ENCODE results near the gene AOX1.

Gene AOX1

GRCh38 chr2:200613692-200614091 is 27.9 kb downstream of the AOX1 start:
- H3K4me3 Mint-ChIP-seq = no peak overlapping the region
- peaks cover 2% of the 10 kb centered on the region for H3K4me1 Mint-ChIP-seq
- no peak overlapping the region for H3K27ac Mint-ChIP-seq
- H3K9me3 Mint-ChIP-seq = no peaks in the 10 kb centered on the region
- no peaks in the 10 kb centered on the region for H3K36me3 Mint-ChIP-seq
- H3K27me3 Mint-ChIP-seq = peaks cover 7% of the 10 kb centered on the region
- ATAC-seq (ENCODE audit: low read depth) (no peak), DNase-seq (ENCODE audit: low spot score in 2 of 2) (no peak)

GRCh38 chr2:200614249-200614648 is 28.4 kb downstream of the AOX1 start:
- H3K9me3 Mint-ChIP-seq = no peaks in the 10 kb centered on the region
- H3K27me3 Mint-ChIP-seq = peaks cover 7% of the 10 kb centered on the region
- no peaks in the 10 kb centered on the region for H3K36me3 Mint-ChIP-seq
- H3K4me1 Mint-ChIP-seq = peaks cover 2% of the 10 kb centered on the region
- DNase-seq (ENCODE audit: low spot score in 2 of 2) (no peak), ATAC-seq (ENCODE audit: low read depth) (no peak)
- no peak overlapping the region for H3K27ac Mint-ChIP-seq
- no peak overlapping the region for H3K4me3 Mint-ChIP-seq

- DNase-seq (ENCODE audit: low spot score in 2 of 2) = no peak
- Mint-ChIP-seq H3K4me3 (no peak overlapping the region), H3K27ac (no peak overlapping the region), H3K4me1 (peaks cover 2% of the 10 kb centered on the region), H3K36me3 (no peaks in the 10 kb centered on the region), H3K27me3 (peaks cover 8% of the 10 kb centered on the region), H3K9me3 (no peaks in the 10 kb centered on the region)
- no peak for ATAC-seq (ENCODE audit: low read depth)
These were observed 29.4 kb downstream of the AOX1 start for GRCh38 chr2:200615247-200615646.

- Mint-ChIP-seq H3K9me3 (no peaks in the 10 kb centered on the region), H3K36me3 (no peaks in the 10 kb centered on the region), H3K27me3 (peaks cover 7% of the 10 kb centered on the region)
These were observed 30.4 kb downstream of the AOX1 start for GRCh38 chr2:200616193-200616592.

GRCh38 chr2:200616656-200617055 is 30.8 kb downstream of the AOX1 start:
- Mint-ChIP-seq H3K4me3 (no peak overlapping the region), H3K27ac (no peak overlapping the region), H3K27me3 (peaks cover 7% of the 10 kb centered on the region), H3K9me3 (no peaks in the 10 kb centered on the region), H3K4me1 (peaks cover 2% of the 10 kb centered on the region), H3K36me3 (no peaks in the 10 kb centered on the region)
- DNase-seq (ENCODE audit: low spot score in 2 of 2) (no peak), ATAC-seq (ENCODE audit: low read depth) (no peak)

More at GRCh38 chr2:200616193-200616592, 30.4 kb downstream of the AOX1 start:
- Mint-ChIP-seq H3K4me3 (no peak overlapping the region), H3K27ac (no peak overlapping the region), H3K4me1 (peaks cover 2% of the 10 kb centered on the region)
- ATAC-seq (ENCODE audit: low read depth) = no peak
- no peak for DNase-seq (ENCODE audit: low spot score in 2 of 2)

GRCh38 chr2:200617156-200618053 is 31.6 kb downstream of the AOX1 start:
- no peaks in the 10 kb centered on the region for H3K36me3 Mint-ChIP-seq
- H3K27me3 Mint-ChIP-seq = peaks cover 5% of the 10 kb centered on the region
- no peaks in the 10 kb centered on the region for H3K9me3 Mint-ChIP-seq
- DNase-seq (ENCODE audit: low spot score in 2 of 2) (no peak), ATAC-seq (ENCODE audit: low read depth) (peak; percentile 56)
- H3K4me3 Mint-ChIP-seq = no peak overlapping the region
- peaks cover 2% of the 10 kb centered on the region for H3K4me1 Mint-ChIP-seq
- no peak overlapping the region for H3K27ac Mint-ChIP-seq

GRCh38 chr2:200618054-200618419 is 32.2 kb downstream of the AOX1 start:
- peaks cover 2% of the 10 kb centered on the region for H3K4me1 Mint-ChIP-seq
- ATAC-seq (ENCODE audit: low read depth) (no peak), DNase-seq (ENCODE audit: low spot score in 2 of 2) (no peak)
- no peak overlapping the region for H3K27ac Mint-ChIP-seq
- no peaks in the 10 kb centered on the region for H3K9me3 Mint-ChIP-seq
- no peaks in the 10 kb centered on the region for H3K36me3 Mint-ChIP-seq
- H3K4me3 Mint-ChIP-seq = no peak overlapping the region
- H3K27me3 Mint-ChIP-seq = peaks cover 5% of the 10 kb centered on the region

GRCh38 chr2:200618590-200619021 is 32.8 kb downstream of the AOX1 start:
- no peaks in the 10 kb centered on the region for H3K36me3 Mint-ChIP-seq
- ATAC-seq (ENCODE audit: low read depth) (no peak), DNase-seq (ENCODE audit: low spot score in 2 of 2) (no peak)
- H3K4me3 Mint-ChIP-seq = no peak overlapping the region
- peaks cover 2% of the 10 kb centered on the region for H3K4me1 Mint-ChIP-seq
- H3K9me3 Mint-ChIP-seq = no peaks in the 10 kb centered on the region
- H3K27ac Mint-ChIP-seq = no peak overlapping the region
- peaks cover 8% of the 10 kb centered on the region for H3K27me3 Mint-ChIP-seq

- H3K4me3 Mint-ChIP-seq = no peak overlapping the region
- no peaks in the 10 kb centered on the region for H3K9me3 Mint-ChIP-seq
- H3K36me3 Mint-ChIP-seq = no peaks in the 10 kb centered on the region
- no peak for ATAC-seq (ENCODE audit: low read depth)
- H3K27ac Mint-ChIP-seq = no peak overlapping the region
- peaks cover 2% of the 10 kb centered on the region for H3K4me1 Mint-ChIP-seq
- no peak for DNase-seq (ENCODE audit: low spot score in 2 of 2)
- peaks cover 12% of the 10 kb centered on the region for H3K27me3 Mint-ChIP-seq
These were observed 33.5 kb downstream of the AOX1 start for GRCh38 chr2:200619279-200619678.

- ATAC-seq (ENCODE audit: low read depth) (no peak), DNase-seq (ENCODE audit: low spot score in 2 of 2) (no peak)
- peaks cover 2% of the 10 kb centered on the region for H3K4me1 Mint-ChIP-seq
- no peak overlapping the region for H3K4me3 Mint-ChIP-seq
- peaks cover 15% of the 10 kb centered on the region for H3K27me3 Mint-ChIP-seq
- no peaks in the 10 kb centered on the region for H3K9me3 Mint-ChIP-seq
- no peak overlapping the region for H3K27ac Mint-ChIP-seq
- H3K36me3 Mint-ChIP-seq = no peaks in the 10 kb centered on the region
These were observed 35.0 kb downstream of the AOX1 start for GRCh38 chr2:200620606-200621390.

- ATAC-seq (ENCODE audit: low read depth) (no peak), DNase-seq (ENCODE audit: low spot score in 2 of 2) (no peak)
- peaks cover 13% of the 10 kb centered on the region for H3K27me3 Mint-ChIP-seq
- no peaks in the 10 kb centered on the region for H3K9me3 Mint-ChIP-seq
- H3K4me1 Mint-ChIP-seq = peaks cover 2% of the 10 kb centered on the region
- H3K4me3 Mint-ChIP-seq = no peak overlapping the region
- no peak overlapping the region for H3K27ac Mint-ChIP-seq
- H3K36me3 Mint-ChIP-seq = no peaks in the 10 kb centered on the region
These were observed 36.3 kb downstream of the AOX1 start for GRCh38 chr2:200622106-200622505.

- H3K27me3 Mint-ChIP-seq = peaks cover 16% of the 10 kb centered on the region
- no peaks in the 10 kb centered on the region for H3K4me1 Mint-ChIP-seq
- H3K4me3 Mint-ChIP-seq = no peak overlapping the region
- H3K27ac Mint-ChIP-seq = no peak overlapping the region
- no peaks in the 10 kb centered on the region for H3K9me3 Mint-ChIP-seq
- DNase-seq (ENCODE audit: low spot score in 2 of 2) (no peak), ATAC-seq (ENCODE audit: low read depth) (no peak)
- H3K36me3 Mint-ChIP-seq = no peaks in the 10 kb centered on the region
These were observed 38.2 kb downstream of the AOX1 start for GRCh38 chr2:200624026-200624425.

- DNase-seq (ENCODE audit: low spot score in 2 of 2) (no peak), ATAC-seq (ENCODE audit: low read depth) (no peak)
- Mint-ChIP-seq H3K4me1 (no peaks in the 10 kb centered on the region), H3K27ac (no peak overlapping the region), H3K9me3 (no peaks in the 10 kb centered on the region), H3K36me3 (no peaks in the 10 kb centered on the region), H3K27me3 (peaks cover 16% of the 10 kb centered on the region), H3K4me3 (no peak overlapping the region)
These were observed 38.8 kb downstream of the AOX1 start for GRCh38 chr2:200624658-200625057.

GRCh38 chr2:200625282-200625681 is 39.5 kb downstream of the AOX1 start:
- DNase-seq (ENCODE audit: low spot score in 2 of 2) (no peak), ATAC-seq (ENCODE audit: low read depth) (no peak)
- Mint-ChIP-seq H3K9me3 (no peaks in the 10 kb centered on the region), H3K4me1 (no peaks in the 10 kb centered on the region), H3K4me3 (no peak overlapping the region), H3K36me3 (no peaks in the 10 kb centered on the region), H3K27me3 (peaks cover 16% of the 10 kb centered on the region), H3K27ac (no peak overlapping the region)

All from memory B cell (primary cell).